Measurements from ENCODE around the gene SPI1.

The SPI1 gene

GRCh38 chr11:47396049-47396320 is 17.6 kb upstream of the SPI1 start:
- ChIA-PET CTCF (interaction anchor here (1.4 to 13.8 kb wide), 3 partner anchors 11 to 22 kb away, joined by 4 to 138 read pairs (median 9); partner anchors contain the start of genes SLC39A13 and SPI1), POLR2A (no interaction called here)
- no peak for DNase-seq
- Histone ChIP-seq H3K27me3 (replicated peaks in 2 of 5; ENCODE audit: control insufficient read depth in 4 of 5, insufficient read depth in 5 of 5, low read length in 4 of 5) (no peaks in the 10 kb centered on the region), H3K36me3 (ENCODE audit: control insufficient read depth in 4 of 4, insufficient read depth in 4 of 4, low read length in 3 of 4) (no peaks in the 10 kb centered on the region), H3K4me3 (ENCODE audit: control insufficient read depth in 1 of 7, extremely low read depth in 1 of 7, insufficient read depth in 4 of 7, low read depth in 2 of 7, low read length in 6 of 7) (peak overlapping the region in 2 of 7 experiments; percentile 59 to 61), H3K27ac (ENCODE audit: insufficient read depth in 1 of 2, low read depth in 1 of 2, low read length in 2 of 2, poor library complexity in 1 of 2, severe bottlenecking in 2 of 2) (peak overlapping the region; percentile 90 to 97), H3K9me3 (ENCODE audit: control extremely low read depth in 1 of 5, control insufficient read depth in 4 of 5, insufficient read depth in 2 of 5, low read depth in 1 of 5, low read length in 4 of 5) (no peaks in the 10 kb centered on the region), H3K4me1 (ENCODE audit: control extremely low read depth in 1 of 4, control insufficient read depth in 4 of 4, insufficient read depth in 4 of 4, low read length in 3 of 4) (peaks cover 10 to 94% (median 92%) of the 10 kb centered on the region in 4 experiments)
- WGBS (ENCODE audit: insufficient coverage), result 100% methylated on average over 2 of the region's 3 CpGs

- Histone ChIP-seq H3K27me3 (replicated peaks in 2 of 5; ENCODE audit: control insufficient read depth in 4 of 5, insufficient read depth in 5 of 5, low read length in 4 of 5) (no peaks in the 10 kb centered on the region), H3K27ac (ENCODE audit: insufficient read depth in 1 of 2, low read depth in 1 of 2, low read length in 2 of 2, poor library complexity in 1 of 2, severe bottlenecking in 2 of 2) (peak overlapping the region; percentile 90 to 97), H3K4me3 (ENCODE audit: control insufficient read depth in 1 of 7, extremely low read depth in 1 of 7, insufficient read depth in 4 of 7, low read depth in 2 of 7, low read length in 6 of 7) (peak overlapping the region in 6 of 7 experiments; percentile 23 to 72 (median 60)), H3K36me3 (ENCODE audit: control insufficient read depth in 4 of 4, insufficient read depth in 4 of 4, low read length in 3 of 4) (no peaks in the 10 kb centered on the region), H3K4me1 (ENCODE audit: control extremely low read depth in 1 of 4, control insufficient read depth in 4 of 4, insufficient read depth in 4 of 4, low read length in 3 of 4) (peaks cover 12 to 94% (median 92%) of the 10 kb centered on the region in 4 experiments), H3K9me3 (ENCODE audit: control extremely low read depth in 1 of 5, control insufficient read depth in 4 of 5, insufficient read depth in 2 of 5, low read depth in 1 of 5, low read length in 4 of 5) (no peaks in the 10 kb centered on the region)
- peak in 1 of 3 donors; percentile 52 for DNase-seq
- WGBS (ENCODE audit: insufficient coverage), result 10% methylated on average over 24 of the region's 25 CpGs
- POLR2A ChIA-PET, result interaction anchor here (0.9 to 5.2 kb wide), 5 partner anchors 16 to 36 kb away, joined by 3 to 68 read pairs (median 8); partner anchors contain the start of gene SPI1
- CTCF ChIA-PET, result interaction anchor here (9.4 to 13.8 kb wide), 2 partner anchors 12 to 16 kb away, joined by 136 to 138 read pairs; partner anchors contain the start of genes SLC39A13 and SPI1
Observed at GRCh38 chr11:47395223-47396048, 17.1 kb upstream of the SPI1 start.

GRCh38 chr11:47394322-47395222 is 16.2 kb upstream of the SPI1 start:
- Histone ChIP-seq H3K9me3 (ENCODE audit: control extremely low read depth in 1 of 5, control insufficient read depth in 4 of 5, insufficient read depth in 2 of 5, low read depth in 1 of 5, low read length in 4 of 5) (no peaks in the 10 kb centered on the region), H3K36me3 (ENCODE audit: control insufficient read depth in 4 of 4, insufficient read depth in 4 of 4, low read length in 3 of 4) (no peaks in the 10 kb centered on the region), H3K27me3 (replicated peaks in 2 of 5; ENCODE audit: control insufficient read depth in 4 of 5, insufficient read depth in 5 of 5, low read length in 4 of 5) (no peaks in the 10 kb centered on the region), H3K27ac (ENCODE audit: insufficient read depth in 1 of 2, low read depth in 1 of 2, low read length in 2 of 2, poor library complexity in 1 of 2, severe bottlenecking in 2 of 2) (peak overlapping the region; percentile 90 to 97), H3K4me1 (ENCODE audit: control extremely low read depth in 1 of 4, control insufficient read depth in 4 of 4, insufficient read depth in 4 of 4, low read length in 3 of 4) (peaks cover 15 to 96% (median 93%) of the 10 kb centered on the region in 4 experiments), H3K4me3 (ENCODE audit: control insufficient read depth in 1 of 7, extremely low read depth in 1 of 7, insufficient read depth in 4 of 7, low read depth in 2 of 7, low read length in 6 of 7) (peak overlapping the region in 6 of 7 experiments; percentile 38 to 72 (median 60))
- CTCF ChIA-PET, result interaction anchor here (1.0 to 13.8 kb wide), 4 partner anchors 13 to 25 kb away, joined by 5 to 138 read pairs (median 100); partner anchors contain the start of genes SLC39A13 and SPI1
- DNase-seq, result peak; percentile 82 to 94 (median 90)
- WGBS (ENCODE audit: insufficient coverage), result 5% methylated on average over 22 of the region's 39 CpGs
- POLR2A ChIA-PET, result interaction anchor here (0.6 to 5.2 kb wide), 7 partner anchors 13 to 291 kb away, joined by 3 to 68 read pairs (median 6); partner anchors contain the start of gene SPI1

- 10% methylated on average over 7 of the region's 9 CpGs for WGBS (ENCODE audit: insufficient coverage)
- H3K36me3 ChIP-seq (ENCODE audit: control insufficient read depth in 4 of 4, insufficient read depth in 4 of 4, low read length in 3 of 4), result peaks cover 0 to 4% (median 0%) of the 10 kb centered on the region in 4 experiments
- ChIA-PET POLR2A (interaction anchor here (1.2 to 5.2 kb wide), 5 partner anchors 10 to 35 kb away, joined by 4 to 68 read pairs (median 8); partner anchors contain the start of gene SPI1), CTCF (interaction anchor here (0.9 to 13.8 kb wide), 5 partner anchors 13 to 33 kb away, joined by 3 to 138 read pairs (median 63); partner anchors contain the start of genes SLC39A13 and SPI1)
- DNase-seq, result no peak
- H3K4me3 ChIP-seq (ENCODE audit: control insufficient read depth in 1 of 7, extremely low read depth in 1 of 7, insufficient read depth in 4 of 7, low read depth in 2 of 7, low read length in 6 of 7), result peak overlapping the region in 6 of 7 experiments; percentile 38 to 72 (median 60)
- peaks cover 13 to 97% (median 93%) of the 10 kb centered on the region in 4 experiments for H3K4me1 ChIP-seq (ENCODE audit: control extremely low read depth in 1 of 4, control insufficient read depth in 4 of 4, insufficient read depth in 4 of 4, low read length in 3 of 4)
- no peaks in the 10 kb centered on the region for H3K27me3 ChIP-seq (replicated peaks in 2 of 5; ENCODE audit: control insufficient read depth in 4 of 5, insufficient read depth in 5 of 5, low read length in 4 of 5)
- H3K9me3 ChIP-seq (ENCODE audit: control extremely low read depth in 1 of 5, control insufficient read depth in 4 of 5, insufficient read depth in 2 of 5, low read depth in 1 of 5, low read length in 4 of 5), result no peaks in the 10 kb centered on the region
- peak overlapping the region; percentile 90 to 97 for H3K27ac ChIP-seq (ENCODE audit: insufficient read depth in 1 of 2, low read depth in 1 of 2, low read length in 2 of 2, poor library complexity in 1 of 2, severe bottlenecking in 2 of 2)
Observed at GRCh38 chr11:47394050-47394321, 15.6 kb upstream of the SPI1 start.

- peak overlapping the region; percentile 90 to 97 for H3K27ac ChIP-seq (ENCODE audit: insufficient read depth in 1 of 2, low read depth in 1 of 2, low read length in 2 of 2, poor library complexity in 1 of 2, severe bottlenecking in 2 of 2)
- ChIA-PET CTCF (interaction anchor here (0.8 to 13.8 kb wide), 7 partner anchors 14 to 33 kb away, joined by 3 to 138 read pairs (median 5); partner anchors contain the start of genes SLC39A13 and SPI1), POLR2A (interaction anchor here (1.0 to 5.2 kb wide), 8 partner anchors 10 to 34 kb away, joined by 3 to 68 read pairs (median 6); partner anchors contain the start of genes SLC39A13 and SPI1)
- DNase-seq, result peak in 2 of 3 donors; percentile 71 to 75
- H3K9me3 ChIP-seq (ENCODE audit: control extremely low read depth in 1 of 5, control insufficient read depth in 4 of 5, insufficient read depth in 2 of 5, low read depth in 1 of 5, low read length in 4 of 5), result no peaks in the 10 kb centered on the region
- no peaks in the 10 kb centered on the region for H3K27me3 ChIP-seq (replicated peaks in 2 of 5; ENCODE audit: control insufficient read depth in 4 of 5, insufficient read depth in 5 of 5, low read length in 4 of 5)
- H3K36me3 ChIP-seq (ENCODE audit: control insufficient read depth in 4 of 4, insufficient read depth in 4 of 4, low read length in 3 of 4), result peaks cover 0 to 6% (median 0%) of the 10 kb centered on the region in 4 experiments
- peaks cover 13 to 96% (median 93%) of the 10 kb centered on the region in 4 experiments for H3K4me1 ChIP-seq (ENCODE audit: control extremely low read depth in 1 of 4, control insufficient read depth in 4 of 4, insufficient read depth in 4 of 4, low read length in 3 of 4)
- H3K4me3 ChIP-seq (ENCODE audit: control insufficient read depth in 1 of 7, extremely low read depth in 1 of 7, insufficient read depth in 4 of 7, low read depth in 2 of 7, low read length in 6 of 7), result peak overlapping the region in 6 of 7 experiments; percentile 16 to 72 (median 60)
- 34% methylated on average over 17 of the region's 20 CpGs for WGBS (ENCODE audit: insufficient coverage)
Observed at GRCh38 chr11:47393163-47394049, 15.1 kb upstream of the SPI1 start.

All from common myeloid progenitor, CD34-positive (primary cell).